ENCODE results near the gene CCDC88C.

Gene CCDC88C

GRCh38 chr14:91385224-91385623, 32.4 kb downstream of the CCDC88C start:
- intact Hi-C loops (cut with DNase I) = no loop called here
- peak in 34 of 42 donors; percentile 32 to 92 (median 67) for DNase-seq

GRCh38 chr14:91383439-91383838, 34.2 kb downstream of the CCDC88C start:
- intact Hi-C loops (cut with DNase I) = no loop called here
- DNase-seq = no peak

DNA sequence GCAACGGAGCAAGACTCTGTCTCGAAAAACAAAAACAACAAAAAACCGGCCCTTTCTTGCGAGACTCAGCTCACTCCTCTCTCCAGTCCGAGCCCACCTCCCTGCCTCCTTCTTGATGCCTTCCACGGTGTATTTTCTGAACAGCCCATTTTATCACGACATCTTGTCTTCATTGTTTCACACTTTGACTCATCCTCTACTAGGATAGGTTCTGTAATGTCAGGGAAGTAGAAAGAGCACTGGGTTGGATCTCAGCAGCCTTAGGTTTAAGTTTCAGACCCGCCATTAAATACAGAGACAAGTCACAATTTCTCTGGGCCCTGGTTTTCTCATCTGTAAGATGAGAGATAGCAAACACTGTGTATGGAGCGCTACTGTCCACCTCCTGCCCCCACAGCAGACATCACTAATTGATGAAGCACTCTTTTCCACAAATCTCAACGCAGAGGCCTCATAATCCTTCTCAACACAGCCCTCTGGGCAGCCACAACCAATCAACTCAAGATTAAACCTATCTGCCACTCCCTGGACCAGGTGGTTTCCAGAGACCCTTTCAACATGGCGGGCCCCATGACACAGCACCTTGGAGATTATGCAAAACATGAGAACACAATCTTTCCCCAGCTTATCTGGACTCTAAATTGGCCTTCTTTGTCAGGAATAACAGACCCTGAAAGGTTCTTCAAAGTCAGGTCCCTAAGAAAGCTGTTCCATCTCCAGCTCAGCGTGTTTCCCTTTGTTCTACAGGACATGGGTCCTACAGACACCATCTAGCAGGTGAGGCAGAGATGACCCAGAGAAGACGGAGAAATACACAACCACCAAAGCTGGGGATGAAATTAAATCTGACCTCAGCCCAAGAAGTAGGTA, 35.6 kb downstream of the CCDC88C start:
- intact Hi-C loops (cut with DNase I) = no loop called here
- DNase-seq = no peak

- intact Hi-C loops (cut with DNase I) = no loop called here
- DNase-seq = peak in 3 of 42 donors; percentile 43 to 58 (median 57)
Measured at GRCh38 chr14:91380610-91381371, 36.8 kb downstream of the CCDC88C start.

GRCh38 chr14:91380123-91380522, 37.5 kb downstream of the CCDC88C start:
- intact Hi-C loops (cut with DNase I) = no loop called here
- peak in 5 of 42 donors; percentile 46 to 75 (median 56) for DNase-seq

DNA sequence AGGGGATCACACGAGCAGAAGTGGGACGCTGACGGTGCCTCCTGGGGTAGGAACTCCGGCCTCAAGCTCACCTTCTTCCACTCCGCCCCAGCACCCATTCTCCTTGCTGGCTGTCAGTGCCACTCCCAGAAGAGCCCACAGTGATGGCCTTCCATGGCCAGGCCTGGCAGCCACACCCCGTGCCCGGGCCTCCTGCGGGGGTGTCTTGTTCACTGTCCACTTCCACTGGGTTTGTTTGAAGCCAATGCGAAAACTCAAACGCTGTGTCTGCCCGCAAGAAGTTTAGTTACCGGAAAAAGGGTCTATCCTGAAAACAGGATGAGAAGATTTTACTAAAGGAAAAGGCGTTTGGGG, 38.1 kb downstream of the CCDC88C start:
- DNase-seq = no peak
- intact Hi-C loops (cut with DNase I) = no loop called here

DNA sequence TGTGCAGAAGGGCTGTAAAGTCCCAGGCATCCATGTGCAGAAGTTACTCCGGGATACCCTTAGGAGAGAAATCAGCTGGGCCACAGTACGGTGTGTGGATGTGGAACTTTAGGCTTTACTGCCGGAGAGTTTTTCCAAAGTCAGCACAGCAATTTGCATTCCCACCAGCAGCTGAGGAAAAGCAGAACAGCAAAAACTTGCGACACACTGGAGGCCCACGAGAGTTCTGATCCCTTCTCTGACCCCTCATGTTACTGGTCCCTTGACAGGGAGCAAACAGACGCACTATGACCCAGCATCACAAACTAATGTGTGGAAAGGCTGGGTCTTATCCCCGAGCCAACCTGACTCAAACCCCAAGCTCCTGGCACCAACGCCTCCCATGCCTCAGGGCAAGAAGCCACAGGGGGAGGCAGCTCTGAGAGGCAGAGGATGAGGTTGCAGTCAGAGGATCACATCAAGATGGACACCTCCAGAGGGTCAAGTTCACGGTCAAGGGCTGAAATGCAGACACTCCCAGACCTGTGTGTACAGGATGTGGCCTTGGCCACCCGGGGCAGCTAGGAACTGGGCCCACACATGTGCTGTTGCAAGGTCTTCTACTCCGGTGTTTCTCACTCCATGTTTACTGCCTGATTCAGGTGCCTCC, 38.6 kb downstream of the CCDC88C start:
- intact Hi-C loops (cut with DNase I) = no loop called here

DNA sequence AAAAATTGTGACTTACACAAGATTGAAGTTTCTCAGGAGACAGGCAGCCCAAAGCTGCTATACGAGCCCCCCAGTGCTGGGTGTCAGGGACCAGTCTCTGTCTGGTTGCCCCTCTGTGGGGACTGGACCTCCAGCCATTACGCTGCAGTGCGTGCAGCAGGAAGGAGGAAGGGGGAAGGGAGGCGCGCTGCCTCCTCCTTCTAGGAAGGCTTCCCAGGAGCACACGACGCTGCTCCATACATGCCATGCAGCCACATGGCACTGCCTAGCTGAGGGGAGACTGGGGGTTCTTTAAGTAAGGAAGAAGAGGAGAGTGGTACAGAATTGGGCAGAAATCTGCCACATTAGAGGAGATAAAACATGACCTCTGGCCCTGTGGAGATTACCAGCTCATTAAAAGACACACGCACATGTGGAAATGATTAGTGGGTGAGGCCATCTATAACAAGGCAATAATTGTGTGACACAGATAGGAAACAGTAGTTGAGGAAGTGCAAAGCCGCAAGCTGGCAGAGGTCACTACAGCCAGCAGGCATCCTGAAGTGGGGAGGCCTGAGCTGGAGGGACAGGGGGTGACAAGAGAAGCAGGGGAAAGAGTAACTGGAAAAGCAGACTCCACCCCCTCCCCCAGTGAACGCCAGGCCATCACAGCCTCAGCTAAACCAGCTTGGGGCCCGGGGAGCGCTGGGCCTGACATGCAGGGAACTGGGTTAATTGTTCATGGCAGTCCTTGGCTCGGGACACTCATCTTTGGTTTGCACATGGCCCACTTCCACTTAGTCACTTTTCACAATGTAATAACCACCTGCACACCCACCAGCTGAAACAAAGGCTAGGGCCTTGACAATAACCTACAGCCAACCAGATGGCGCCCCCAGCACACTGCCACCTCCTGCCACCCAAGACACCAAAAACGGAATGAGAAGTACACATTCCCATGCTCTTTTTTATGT, 39.6 kb downstream of the CCDC88C start:
- intact Hi-C loops (cut with DNase I) = no loop called here
- DNase-seq = no peak

More for the DNA sequence above, 38.6 kb downstream of the CCDC88C start:
- peak in 2 of 42 donors; percentile 49 to 60 for DNase-seq

- intact Hi-C loops (cut with DNase I) = no loop called here
- peak in 3 of 42 donors; percentile 53 to 65 (median 55) for DNase-seq
Measured at GRCh38 chr14:91376547-91377477, 40.8 kb downstream of the CCDC88C start.

GRCh38 chr14:91375720-91376452, 41.7 kb downstream of the CCDC88C start:
- no peak for DNase-seq
- intact Hi-C loops (cut with DNase I) = no loop called here

DNA sequence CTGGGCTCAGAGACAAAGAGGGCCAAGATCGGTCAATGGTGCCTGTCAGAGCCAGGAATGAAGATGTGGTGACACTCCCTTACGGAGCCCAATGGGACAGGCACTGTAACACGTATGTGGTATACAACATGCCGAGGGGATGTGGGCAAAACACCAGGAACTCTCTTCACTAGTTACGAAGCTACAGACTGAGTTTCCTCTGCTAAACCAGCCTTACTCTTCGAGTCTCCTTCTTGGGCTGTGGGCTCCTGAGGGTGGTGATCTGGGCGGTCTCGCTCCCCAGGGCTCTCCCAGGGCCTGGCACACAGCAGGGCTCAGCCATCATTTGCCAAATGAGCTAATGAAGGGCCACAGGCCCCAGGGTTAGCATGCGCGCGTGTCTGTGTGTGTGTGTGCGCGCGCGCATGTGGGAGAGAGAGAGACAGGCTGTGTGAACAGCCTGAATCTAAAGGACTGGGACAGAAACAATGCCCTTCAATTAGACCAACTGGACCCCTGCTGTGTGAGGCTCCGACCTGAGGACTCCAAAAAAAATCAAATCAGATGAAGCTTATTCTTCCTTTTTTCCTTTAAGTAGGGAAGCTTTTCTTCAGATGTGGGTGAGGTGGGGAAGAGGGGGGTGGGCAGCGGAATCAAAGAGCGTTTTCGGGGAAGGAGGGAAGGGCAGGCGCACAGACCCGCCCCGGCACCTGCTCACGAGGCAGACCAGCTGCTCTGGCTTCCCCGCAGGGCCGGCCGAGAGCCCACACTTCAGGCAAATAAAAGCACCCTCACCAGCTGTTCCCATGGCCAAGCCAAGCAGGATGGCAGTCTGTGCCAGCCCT, 42.5 kb downstream of the CCDC88C start:
- DNase-seq = peak in 2 of 42 donors; percentile 45 to 59
- intact Hi-C loops (cut with DNase I) = no loop called here

- intact Hi-C loops (cut with DNase I) = no loop called here
- DNase-seq = no peak
Measured at GRCh38 chr14:91374287-91374878, 43.2 kb downstream of the CCDC88C start.

DNA sequence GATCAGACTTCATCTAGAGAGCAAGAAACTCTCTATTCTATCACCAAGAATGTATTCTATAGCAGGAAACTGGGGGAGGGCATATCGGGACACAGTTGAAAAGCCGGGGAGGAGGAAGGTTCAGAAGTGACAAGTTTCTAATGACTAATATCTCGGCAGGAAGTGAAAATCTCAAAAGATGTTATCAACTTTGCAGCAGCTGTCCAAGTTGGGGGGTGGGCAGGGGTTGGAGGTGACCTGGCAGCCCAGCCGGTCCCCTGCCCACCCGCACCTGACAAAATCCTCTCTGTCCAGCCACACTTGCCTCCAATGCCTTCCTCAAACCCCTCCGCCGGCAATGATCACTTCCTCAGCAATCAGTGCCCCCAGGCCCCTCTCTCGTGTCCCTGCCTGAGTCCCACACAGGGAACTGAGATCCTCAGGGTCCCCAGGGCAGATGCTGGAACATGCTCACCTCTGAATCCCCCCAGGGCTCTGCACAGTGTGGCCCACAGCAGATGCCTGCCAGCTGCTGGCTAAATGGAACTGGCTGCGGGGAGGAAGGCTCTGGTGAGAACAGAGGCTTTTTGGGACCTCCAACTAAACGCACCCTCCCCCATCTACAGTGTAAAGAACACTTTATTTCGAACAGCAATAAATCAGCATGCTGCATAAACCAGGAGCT, 43.9 kb downstream of the CCDC88C start:
- intact Hi-C loops (cut with DNase I) = no loop called here
- DNase-seq = peak in 13 of 42 donors; percentile 49 to 77 (median 60)

- intact Hi-C loops (cut with DNase I) = no loop called here
- DNase-seq = no peak
Measured at GRCh38 chr14:91372671-91373495, 44.7 kb downstream of the CCDC88C start.

Data from head of caudate nucleus (tissue), 42 donors.